K562 (cell line): ENCODE results near the gene SPATA32. TPM values are rescaled to one million over a fixed set of nuclear protein-coding genes. Genes with fewer than 3 reads are reported as not detected.
A peak's percentile ranks its signal among the peaks of the same experiment; 100 is the strongest.

Source experiments
- CCAR2 ChIP-seq: fragments of 200-400 bp; formaldehyde crosslinking; IDR thresholded peaks from 2 replicates; pipeline ENCODE4 v1.6.1; 2017; ENCODE audit warnings: mild to moderate bottlenecking, low read depth, low read length
- CGGBP1 ChIP-seq: fragments of 250-450 bp; sonication (Bioruptor Pico); IDR thresholded peaks from 2 replicates; pipeline ENCODE4 v1.9.0; 2021; ENCODE audit warnings: mild to moderate bottlenecking
- CREM ChIP-seq: IDR thresholded peaks from 2 replicates; pipeline ENCODE4 v1.6.1; 2014; ENCODE audit warnings: antibody characterized with exemption, low read depth
- ELK1 ChIP-seq: sonication (generic); formaldehyde crosslinking; IDR thresholded peaks from 2 replicates; pipeline ENCODE4 v1.8.1; 2022; ENCODE audit warnings: missing genetic modification reagents
- ERF ChIP-seq: fragments of 450-650 bp; formaldehyde crosslinking; IDR thresholded peaks from 2 replicates; pipeline ENCODE4 v1.4.0; 2020; ENCODE audit warnings: mild to moderate bottlenecking, mixed read lengths
- FOS ChIP-seq: IDR thresholded peaks from 3 replicates; pipeline ENCODE4 v1.6.1; 2011; ENCODE audit not compliant: insufficient read length; ENCODE audit errors: extremely low read depth
- GABPA ChIP-seq: fragments of 200-800 bp; sonication (Bioruptor generic); conservative IDR thresholded peaks from 2 replicates; pipeline ENCODE4 v1.6.1; 2016; ENCODE audit warnings: low read depth, missing genetic modification characterization, missing compliant biosample characterization
- HDAC3 ChIP-seq: fragments of 450-650 bp; IDR thresholded peaks from 2 replicates; pipeline ENCODE4 v1.6.1; 2018; ENCODE audit warnings: borderline replicate concordance, mild to moderate bottlenecking, moderate library complexity; ENCODE audit not compliant: partially characterized antibody
- HSF4 ChIP-seq: fragments of 250-450 bp; sonication (Bioruptor Pico); IDR thresholded peaks from 2 replicates; pipeline ENCODE4 v2.1.2; 2022; ENCODE audit warnings: mild to moderate bottlenecking, moderate library complexity, borderline replicate concordance
- KAT7 ChIP-seq: sonication (generic); formaldehyde crosslinking; IDR thresholded peaks from 2 replicates; pipeline ENCODE4 v1.8.0; 2022; ENCODE audit warnings: missing genetic modification reagents, mild to moderate bottlenecking, borderline replicate concordance
- KDM2B ChIP-seq: fragments of 250-450 bp; sonication (Bioruptor Pico); IDR thresholded peaks from 2 replicates; pipeline ENCODE4 v1.8.0; 2021; ENCODE audit warnings: mild to moderate bottlenecking, moderate library complexity
- LCOR ChIP-seq: sonication (generic); formaldehyde crosslinking; IDR thresholded peaks from 2 replicates; pipeline ENCODE4 v1.8.0; 2022; ENCODE audit warnings: mild to moderate bottlenecking, missing genetic modification reagents
- NFIX ChIP-seq: fragments of 250-450 bp; sonication (Bioruptor Pico); IDR thresholded peaks from 2 replicates; pipeline ENCODE4 v1.4.0; 2020; ENCODE audit warnings: low read depth, mild to moderate bottlenecking, moderate library complexity
- PATZ1 ChIP-seq: fragments of 250-450 bp; sonication (Bioruptor Pico); IDR thresholded peaks from 2 replicates; pipeline ENCODE4 v1.5.0; 2020; ENCODE audit warnings: mild to moderate bottlenecking, borderline replicate concordance
- PHB ChIP-seq: fragments of 250-450 bp; sonication (Bioruptor Pico); IDR thresholded peaks from 2 replicates; pipeline ENCODE4 v1.5.0; 2021
- SNAPC5 ChIP-seq: fragments of 250-450 bp; sonication (Bioruptor Pico); IDR thresholded peaks from 2 replicates; pipeline ENCODE4 v1.8.0; 2021; ENCODE audit warnings: moderate library complexity, mild to moderate bottlenecking, inconsistent platforms
- SUPT5H ChIP-seq: fragments of 450-650 bp; IDR thresholded peaks from 2 replicates; pipeline ENCODE4 v1.6.1; 2016
- TCF3 ChIP-seq: sonication (generic); formaldehyde crosslinking; IDR thresholded peaks from 2 replicates; pipeline ENCODE4 v1.4.0; 2020; ENCODE audit warnings: mild to moderate bottlenecking, missing genetic modification reagents
- ZBTB11 ChIP-seq, 3 experiments: fragments of 200-800 bp in 1 of 3; fragments of 250-450 bp in 1 of 3; fragments of 450-650 bp in 1 of 3; sonication (Bioruptor Pico) in 1 of 3; sonication (Bioruptor generic) in 1 of 3; formaldehyde crosslinking in 1 of 3; IDR thresholded peaks; 2 replicates each; pipeline versions ENCODE4 v1.6.1 to v1.8.0; 2016 to 2022; ENCODE audit warnings: mild to moderate bottlenecking in 2 of 3, missing genetic modification characterization in 2 of 3, missing compliant biosample characterization in 1 of 3, moderate library complexity in 1 of 3
- ZC3H11A ChIP-seq: IDR thresholded peaks from 2 replicates; pipeline ENCODE4 v1.6.1; 2012; ENCODE audit warnings: low read depth, low read length, improper control_type of control experiment
- ZNF507 ChIP-seq: conservative IDR thresholded peaks from 2 replicates; pipeline ENCODE4 v1.6.1; 2017; ENCODE audit warnings: missing genetic modification characterization, missing compliant biosample characterization
- ZNF584 ChIP-seq: fragments of 200-800 bp; sonication (Bioruptor generic); IDR thresholded peaks from 2 replicates; pipeline ENCODE4 v1.6.1; 2016; ENCODE audit warnings: low read depth, mild to moderate bottlenecking, missing genetic modification characterization, missing compliant biosample characterization
- ZSCAN29 ChIP-seq: fragments of 450-650 bp; IDR thresholded peaks from 2 replicates; pipeline ENCODE4 v1.6.1; 2017
- polyA plus RNA-seq, 8 experiments: library from polyadenylated mRNA; depleted of rRNA in 4 of 8; stranded (reverse) in 5 of 8; unstranded in 3 of 8; fragments of >200 nt; fragmentation: Nextera tagmentation in 2 of 8; fragmentation: Illumina TruSeq in 1 of 8; extraction: Ambion mirVana in 2 of 8; extraction: Trizol in 1 of 8; gene quantifications; 2 replicates each; pipeline versions ENCODE4 v1.2.1 to v1.2.3, GENCODE V29; 2011 to 2014; ENCODE audit warnings: inconsistent platforms in 1 of 8, missing spikeins in 1 of 8
- total RNA-seq, 7 experiments: library from RNA; depleted of rRNA in 6 of 7; stranded (reverse); fragments of >200 nt in 6 of 7; fragmentation: Illumina TruSeq in 2 of 7; extraction: Trizol in 2 of 7; gene quantifications; 2 replicates each; pipeline versions ENCODE4 v1.2.1 to v1.2.3, GENCODE V29; 2011 to 2021; ENCODE audit warnings: low replicate concordance in 1 of 7

SPATA32 gene
- total and polyA plus RNA-seq, 9 of the 15 experiments (the other 6 are each of a cell fraction or from before 2014, with no cell fraction given) = 0.03 to 0.06 TPM; not detected in 7

- TF ChIP-seq CGGBP1 (CRISPR knock-in tag) = no peak
- no peak for TF ChIP-seq ERF
- no peak for TF ChIP-seq HDAC3
- TF ChIP-seq PATZ1 (CRISPR knock-in tag) = no peak
- TF ChIP-seq ZNF584 (CRISPR knock-in tag) = no peak
- no peak for TF ChIP-seq ZSCAN29
- no peak for TF ChIP-seq PHB
- TF ChIP-seq FOS = no peak
- no peak for TF ChIP-seq NFIX
- no peak for TF ChIP-seq SUPT5H
- TF ChIP-seq HSF4 = no peak
- no peak for TF ChIP-seq ELK1 (CRISPR knock-in tag)
- TF ChIP-seq CCAR2 = no peak
- no peak for TF ChIP-seq KDM2B
- no peak for TF ChIP-seq GABPA (tag)
- TF ChIP-seq CREM = peak; percentile 42; the same call in 1 of the 2 replicates
- peak; percentile 67; the same call in 1 of the 2 replicates for TF ChIP-seq LCOR (CRISPR knock-in tag)
- TF ChIP-seq TCF3 (CRISPR knock-in tag) = peak; percentile 45; the same call in 1 of the 2 replicates
- no peak for TF ChIP-seq ZBTB11 (CRISPR knock-in tag; IDR thresholded peaks at IDR 0.05)
- no peak for TF ChIP-seq ZNF507
- no peak for TF ChIP-seq KAT7 (CRISPR knock-in tag)
- no peak for TF ChIP-seq ZC3H11A
- TF ChIP-seq SNAPC5 = no peak
Measured at GRCh38 chr17:45277216-45277849, 15.4 kb upstream of the SPATA32 start (continued).
